H9 (cell line): ENCODE data around the gene TRIM7. TPM values are rescaled to one million over a fixed set of nuclear protein-coding genes. Genes with fewer than 3 reads are reported as not detected.

Experiments
- DNase-seq: peaks from one replicate; pipeline ENCODE4 v3.0.0-alpha.2; 2017
- H2AFZ ChIP-seq: one replicate; pipeline ENCODE4 v1.6.1; 2013; ENCODE audit warnings: mild to moderate bottlenecking, low read length, control low read depth, moderate library complexity
- H2AK5ac ChIP-seq: 2 replicates; pipeline ENCODE4 v1.6.1; 2013; ENCODE audit warnings: low read length, control low read depth, mixed read lengths; ENCODE audit not compliant: insufficient read length
- H2BK120ac ChIP-seq: one replicate; pipeline ENCODE4 v1.6.1; 2013; ENCODE audit warnings: low read depth, mild to moderate bottlenecking, low read length, control low read depth, inconsistent platforms; ENCODE audit not compliant: poor library complexity, severe bottlenecking
- H2BK12ac ChIP-seq: 2 replicates; pipeline ENCODE4 v1.6.1; 2013; ENCODE audit warnings: low read length, control low read depth, mixed read lengths, low read depth; ENCODE audit not compliant: insufficient read length
- H2BK15ac ChIP-seq: 2 replicates; pipeline ENCODE4 v1.6.1; 2013; ENCODE audit warnings: low read depth, low read length, control low read depth
- H2BK20ac ChIP-seq: one replicate; pipeline ENCODE4 v1.6.1; 2013; ENCODE audit warnings: low read depth, mild to moderate bottlenecking, low read length, control low read depth, inconsistent platforms; ENCODE audit not compliant: poor library complexity, severe bottlenecking
- H2BK5ac ChIP-seq: 2 replicates; pipeline ENCODE4 v1.6.1; 2013; ENCODE audit warnings: low read length, control low read depth, mixed read lengths; ENCODE audit not compliant: insufficient read length
- H3K14ac ChIP-seq: 2 replicates; pipeline ENCODE4 v1.6.1; 2013; ENCODE audit warnings: low read length, control low read depth; ENCODE audit not compliant: insufficient read depth
- H3K18ac ChIP-seq: 2 replicates; pipeline ENCODE4 v1.6.1; 2013; ENCODE audit warnings: low read depth, mild to moderate bottlenecking, mixed read lengths, low read length, control low read depth; ENCODE audit not compliant: insufficient read length
- H3K23ac ChIP-seq: 2 replicates; pipeline ENCODE4 v1.6.1; 2013; ENCODE audit warnings: low read length, control low read depth, mixed read lengths, low read depth; ENCODE audit not compliant: insufficient read length
- H3K23me2 ChIP-seq: 2 replicates; pipeline ENCODE4 v1.6.1; 2013; ENCODE audit warnings: low read depth, mild to moderate bottlenecking, mixed read lengths, low read length, control low read depth; ENCODE audit not compliant: insufficient read length, poor library complexity, severe bottlenecking
- H3K27ac ChIP-seq: 2 replicates; pipeline ENCODE4 v1.5.1; 2013; ENCODE audit warnings: low read length, control low read depth, mixed read lengths, low read depth; ENCODE audit not compliant: insufficient read length
- H3K27me3 ChIP-seq: 2 replicates; pipeline ENCODE4 v1.6.1; 2013; ENCODE audit warnings: low read length, control low read depth, inconsistent platforms; ENCODE audit not compliant: insufficient read depth
- H3K4ac ChIP-seq: 2 replicates; pipeline ENCODE4 v1.6.1; 2013; ENCODE audit warnings: low read depth, mild to moderate bottlenecking, control low read depth, inconsistent platforms, low read length, moderate library complexity
- H3K4me1 ChIP-seq: 2 replicates; pipeline ENCODE4 v1.6.1; 2013; ENCODE audit warnings: low read length, control low read depth, inconsistent platforms; ENCODE audit not compliant: insufficient read depth
- H3K4me2 ChIP-seq: 2 replicates; pipeline ENCODE4 v1.6.1; 2013; ENCODE audit warnings: low read length, control low read depth, mixed read lengths; ENCODE audit not compliant: insufficient read length, insufficient read depth
- H3K56ac ChIP-seq: 2 replicates; pipeline ENCODE4 v1.6.1; 2013; ENCODE audit warnings: low read depth, mild to moderate bottlenecking, mixed read lengths, low read length, control low read depth; ENCODE audit not compliant: insufficient read length
- H3K79me1 ChIP-seq: 2 replicates; pipeline ENCODE4 v1.6.1; 2013; ENCODE audit warnings: low read depth, mild to moderate bottlenecking, moderate library complexity, low read length, control low read depth, inconsistent platforms; ENCODE audit not compliant: insufficient read depth, poor library complexity, severe bottlenecking
- H3K79me2 ChIP-seq: 2 replicates; pipeline ENCODE4 v1.6.1; 2013; ENCODE audit warnings: low read length, control low read depth, inconsistent platforms; ENCODE audit not compliant: insufficient read depth
- H3K9ac ChIP-seq: 2 replicates; pipeline ENCODE4 v1.6.1; 2013; ENCODE audit warnings: low read length, control low read depth, mixed read lengths; ENCODE audit not compliant: insufficient read length; ENCODE audit errors: extremely low read depth
- H3K9me3 ChIP-seq: one replicate; pipeline ENCODE4 v1.6.1; 2013; ENCODE audit warnings: low read depth, low read length, inconsistent platforms; ENCODE audit not compliant: control insufficient read depth
- H3T11ph ChIP-seq: one replicate; pipeline ENCODE4 v1.6.1; 2013; ENCODE audit warnings: mild to moderate bottlenecking, low read length, control low read depth, inconsistent platforms
- H4K20me1 ChIP-seq: one replicate; pipeline ENCODE4 v1.6.1; 2013; ENCODE audit not compliant: control insufficient read depth, insufficient read length, insufficient read depth
- H4K5ac ChIP-seq: 2 replicates; pipeline ENCODE4 v1.6.1; 2013; ENCODE audit warnings: low read depth, mild to moderate bottlenecking, mixed read lengths, low read length, control low read depth; ENCODE audit not compliant: insufficient read length
- H4K8ac ChIP-seq: replicated peaks from 2 replicates; pipeline ENCODE4 v1.6.1; 2013; ENCODE audit warnings: low read length, control low read depth, mixed read lengths, low read depth; ENCODE audit not compliant: insufficient read length
- H4K91ac ChIP-seq: 2 replicates; pipeline ENCODE4 v1.6.1; 2013; ENCODE audit warnings: low read depth, mild to moderate bottlenecking, moderate library complexity, mixed read lengths, low read length, control low read depth; ENCODE audit not compliant: insufficient read length
- H3K27ac Mint-ChIP-seq, 3 experiments: 2 replicates in 2 of 3; 3 replicates in 1 of 3; pipeline ENCODE4 v1.8.0; 2020 to 2021; ENCODE audit warnings: mixed read lengths in 3 of 3, mild to moderate bottlenecking in 1 of 3, moderate library complexity in 1 of 3
- H3K27me3 Mint-ChIP-seq: 2 replicates; pipeline ENCODE4 v1.8.0; 2021; ENCODE audit warnings: low read depth, mild to moderate bottlenecking, moderate library complexity, mixed read lengths
- H3K36me3 Mint-ChIP-seq, 3 experiments: 2 replicates in 2 of 3; 3 replicates in 1 of 3; pipeline ENCODE4 v1.8.0; 2020 to 2021; ENCODE audit warnings: low read depth in 3 of 3, mixed read lengths in 3 of 3; ENCODE audit not compliant: insufficient read depth in 1 of 3
- H3K4me1 Mint-ChIP-seq, 2 experiments: 2 replicates each; pipeline ENCODE4 v1.8.0; 2020; ENCODE audit warnings: mixed read lengths in 2 of 2
- H3K4me3 Mint-ChIP-seq, 2 experiments: 2 replicates in 1 of 2; 3 replicates in 1 of 2; pipeline ENCODE4 v1.8.0; 2020 to 2021; ENCODE audit warnings: mild to moderate bottlenecking in 2 of 2, mixed read lengths in 2 of 2, moderate library complexity in 1 of 2
- H3K9me3 Mint-ChIP-seq, 2 experiments: 2 replicates in 1 of 2; 3 replicates in 1 of 2; pipeline ENCODE4 v1.8.0; 2020; ENCODE audit warnings: mild to moderate bottlenecking in 2 of 2, mixed read lengths in 2 of 2, moderate library complexity in 1 of 2
- WGBS: extraction: QIAGEN DNeasy Blood & Tissue Kit; methylation state at CpG from one replicate; pipeline ENCODE4 v1.1.7; 2013; ENCODE audit warnings: missing lambda C conversion rate, low lambda C conversion rate, mixed read lengths; ENCODE audit not compliant: insufficient read length; ENCODE audit errors: extremely low coverage; 5-methylcytosine and 5-hydroxymethylcytosine counted together
- total RNA-seq: library from RNA; stranded (reverse); gene quantifications from 2 replicates; pipeline ENCODE4 v1.2.1, GENCODE V29; 2021
- TF ChIP-seq, protein P1 (sequence below): fragments of 200-600 bp; sonication (generic); conservative IDR thresholded peaks from 3 replicates; pipeline ENCODE4 v1.8.0; 2021; ENCODE audit warnings: antibody characterized with exemption, mild to moderate bottlenecking

TRIM7 gene
- total RNA-seq, 1 experiment from 2014 or later = not detected

DNA sequence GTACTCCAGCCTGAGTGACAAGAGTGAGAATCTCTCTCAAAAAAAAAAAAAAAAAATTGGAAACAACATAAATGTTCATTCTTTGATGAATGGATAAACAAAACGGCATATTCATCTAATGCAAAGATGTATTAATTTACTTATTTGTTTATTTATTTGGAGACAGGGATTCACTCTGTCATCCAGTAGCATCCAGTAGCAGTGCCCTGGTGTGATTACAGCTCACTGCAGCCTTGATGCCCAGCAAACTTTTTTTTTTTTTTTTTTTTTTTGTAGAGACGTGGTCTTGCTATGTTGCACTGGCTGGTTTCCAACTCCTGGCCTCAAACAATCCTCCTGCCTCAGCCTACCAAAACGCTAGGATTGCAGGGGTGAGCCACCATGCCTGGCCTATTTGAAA, 33.2 kb downstream of the TRIM7 start:
- H2BK15ac ChIP-seq = no peak overlapping the region
- no peak overlapping the region for H3K9ac ChIP-seq
- H3K36me3 Mint-ChIP-seq = no peaks in the 10 kb centered on the region; a peak in 1 of 7 replicates
- no peak overlapping the region for H3K23ac ChIP-seq
- no peak overlapping the region for H3K4ac ChIP-seq
- TF ChIP-seq, protein P1, sequence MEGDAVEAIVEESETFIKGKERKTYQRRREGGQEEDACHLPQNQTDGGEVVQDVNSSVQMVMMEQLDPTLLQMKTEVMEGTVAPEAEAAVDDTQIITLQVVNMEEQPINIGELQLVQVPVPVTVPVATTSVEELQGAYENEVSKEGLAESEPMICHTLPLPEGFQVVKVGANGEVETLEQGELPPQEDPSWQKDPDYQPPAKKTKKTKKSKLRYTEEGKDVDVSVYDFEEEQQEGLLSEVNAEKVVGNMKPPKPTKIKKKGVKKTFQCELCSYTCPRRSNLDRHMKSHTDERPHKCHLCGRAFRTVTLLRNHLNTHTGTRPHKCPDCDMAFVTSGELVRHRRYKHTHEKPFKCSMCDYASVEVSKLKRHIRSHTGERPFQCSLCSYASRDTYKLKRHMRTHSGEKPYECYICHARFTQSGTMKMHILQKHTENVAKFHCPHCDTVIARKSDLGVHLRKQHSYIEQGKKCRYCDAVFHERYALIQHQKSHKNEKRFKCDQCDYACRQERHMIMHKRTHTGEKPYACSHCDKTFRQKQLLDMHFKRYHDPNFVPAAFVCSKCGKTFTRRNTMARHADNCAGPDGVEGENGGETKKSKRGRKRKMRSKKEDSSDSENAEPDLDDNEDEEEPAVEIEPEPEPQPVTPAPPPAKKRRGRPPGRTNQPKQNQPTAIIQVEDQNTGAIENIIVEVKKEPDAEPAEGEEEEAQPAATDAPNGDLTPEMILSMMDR = no peak
- no peak overlapping the region for H2AFZ ChIP-seq
- H2BK120ac ChIP-seq = no peak overlapping the region
- H4K8ac ChIP-seq = no peak overlapping the region
- H3K4me1 ChIP-seq = peaks cover 3% of the 10 kb centered on the region; the same call in 1 of the 2 replicates
- H3T11ph ChIP-seq = no peak overlapping the region
- H4K91ac ChIP-seq = no peak overlapping the region
- no peaks in the 10 kb centered on the region for H3K9me3 ChIP-seq
- H3K27ac ChIP-seq = no peak overlapping the region
- H3K79me1 ChIP-seq = no peaks in the 10 kb centered on the region
- H3K4me1 Mint-ChIP-seq = peaks cover 29 to 35% of the 10 kb centered on the region in 2 experiments
- no peak overlapping the region for H3K4me2 ChIP-seq
- no peak overlapping the region for H2BK12ac ChIP-seq
- no peak overlapping the region for H3K18ac ChIP-seq
- DNase-seq = no peak
- no peak overlapping the region for H2BK20ac ChIP-seq
- no CpG with 5 or more reads among the region's 3 CpGs for WGBS
- H3K9me3 Mint-ChIP-seq = peaks cover 2 to 5% of the 10 kb centered on the region in 2 experiments; a peak in 2 of 5 replicates
- H3K27ac Mint-ChIP-seq = no peak overlapping the region
- H3K79me2 ChIP-seq = no peaks in the 10 kb centered on the region
- no peak overlapping the region for H4K5ac ChIP-seq
- peaks cover 66% of the 10 kb centered on the region for H3K27me3 Mint-ChIP-seq
- peak overlapping the region in 1 of 2 experiments; percentile 93; a peak in 3 of 5 replicates for H3K4me3 Mint-ChIP-seq
- no peak overlapping the region for H3K14ac ChIP-seq
- H3K23me2 ChIP-seq = peaks cover 15% of the 10 kb centered on the region
- no peak overlapping the region for H2BK5ac ChIP-seq
- no peaks in the 10 kb centered on the region for H4K20me1 ChIP-seq
- no peak overlapping the region for H2AK5ac ChIP-seq
- H3K56ac ChIP-seq = no peak overlapping the region
- peaks cover 10% of the 10 kb centered on the region for H3K27me3 ChIP-seq
